Calu3 (cell line): ENCODE measurements around the gene MCUB. TPM values are rescaled to one million over a fixed set of nuclear protein-coding genes. Genes with fewer than 3 reads are reported as not detected.
"Not testable (repeated sequence)": the region's sequence is repeated elsewhere in the genome, so short reads cannot be mapped to it uniquely, and the experiment has no call there.

ENCODE experiments used
- BruUV-seq: library from RNA; stranded (reverse); fragments of 400-500 nt; replicated peaks from 2 replicates; lab custom pipeline; 2021; lab: Mats Ljungman, UMichigan
- CTCF ChIA-PET: fragments of 300-600 bp; sonication (Branson Sonifier 250); formaldehyde crosslinking; loops from one replicate; lab custom pipeline; 2022; ENCODE audit warnings: antibody characterized with exemption; lab: Charles Lee
- DNase-seq: peaks from one replicate; pipeline ENCODE4 v3.0.0; 2022
- H3K27ac Mint-ChIP-seq: one replicate; pipeline ENCODE4 v1.8.0; 2022; ENCODE audit warnings: mixed read lengths; ENCODE audit not compliant: unreplicated experiment
- H3K27me3 Mint-ChIP-seq: one replicate; pipeline ENCODE4 v1.8.0; 2022; ENCODE audit warnings: mixed read lengths; ENCODE audit not compliant: unreplicated experiment
- H3K36me3 Mint-ChIP-seq: one replicate; pipeline ENCODE4 v1.8.0; 2022; ENCODE audit warnings: mild to moderate bottlenecking, moderate library complexity, mixed read lengths; ENCODE audit not compliant: insufficient read depth, unreplicated experiment
- H3K4me1 Mint-ChIP-seq: one replicate; pipeline ENCODE4 v1.8.0; 2022; ENCODE audit warnings: mild to moderate bottlenecking, low read depth, mixed read lengths; ENCODE audit not compliant: unreplicated experiment
- H3K4me3 Mint-ChIP-seq: one replicate; pipeline ENCODE4 v1.8.0; 2022; ENCODE audit warnings: mild to moderate bottlenecking, low read depth, moderate library complexity, mixed read lengths; ENCODE audit not compliant: unreplicated experiment
- H3K9me3 Mint-ChIP-seq: one replicate; pipeline ENCODE4 v1.8.0; 2022; ENCODE audit warnings: low read depth, mixed read lengths; ENCODE audit not compliant: unreplicated experiment
- intact Hi-C: fragments of 100-400 bp; cut with micrococcal nuclease; formaldehyde crosslinking; loops from one replicate; pipeline ENCODE4 v1.10.0; 2022; ENCODE audit not compliant: unreplicated experiment
- total RNA-seq: library from RNA; stranded (reverse); gene quantifications from 2 replicates; pipeline ENCODE4 v1.2.3, GENCODE V29; 2022
- TF ChIP-seq, protein P1 (sequence below): fragments of 200-600 bp; IDR thresholded peaks from one replicate; pipeline ENCODE4 v1.8.0; 2022; ENCODE audit warnings: antibody characterized with exemption; ENCODE audit not compliant: unreplicated experiment

The MCUB gene
- total RNA-seq, 1 experiment from 2014 or later: 11.8 TPM

DNA sequence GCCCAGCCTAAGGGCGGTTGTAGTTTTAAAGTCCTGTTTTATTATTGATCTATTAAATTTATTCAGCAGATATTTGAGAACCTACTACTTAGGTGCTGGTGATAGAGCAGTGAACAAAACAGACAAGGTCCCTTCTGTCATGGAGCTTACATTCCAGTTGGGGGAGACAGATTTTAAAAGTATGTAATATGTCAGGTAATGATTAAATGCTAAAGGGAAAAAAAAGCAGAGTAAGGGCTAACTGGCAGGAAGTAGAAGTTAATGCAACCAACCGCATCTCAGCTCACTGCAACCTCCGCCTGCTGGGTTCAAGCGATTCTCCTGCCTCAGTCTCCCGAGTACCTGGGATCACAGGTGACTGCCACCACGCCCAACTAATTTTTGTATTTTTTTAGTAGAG is 7.8 kb upstream of the MCUB start:
- intact Hi-C loops: no loop called here
- no TSS peak for BruUV-seq
- Mint-ChIP-seq H3K9me3 (no peaks in the 10 kb centered on the region), H3K4me1 (no peaks in the 10 kb centered on the region), H3K4me3 (no peak overlapping the region), H3K27me3 (no peaks in the 10 kb centered on the region), H3K27ac (no peak overlapping the region), H3K36me3 (no peaks in the 10 kb centered on the region)
- CTCF ChIA-PET: no interaction called here
- DNase-seq: no peak
- TF ChIP-seq, protein P1, sequence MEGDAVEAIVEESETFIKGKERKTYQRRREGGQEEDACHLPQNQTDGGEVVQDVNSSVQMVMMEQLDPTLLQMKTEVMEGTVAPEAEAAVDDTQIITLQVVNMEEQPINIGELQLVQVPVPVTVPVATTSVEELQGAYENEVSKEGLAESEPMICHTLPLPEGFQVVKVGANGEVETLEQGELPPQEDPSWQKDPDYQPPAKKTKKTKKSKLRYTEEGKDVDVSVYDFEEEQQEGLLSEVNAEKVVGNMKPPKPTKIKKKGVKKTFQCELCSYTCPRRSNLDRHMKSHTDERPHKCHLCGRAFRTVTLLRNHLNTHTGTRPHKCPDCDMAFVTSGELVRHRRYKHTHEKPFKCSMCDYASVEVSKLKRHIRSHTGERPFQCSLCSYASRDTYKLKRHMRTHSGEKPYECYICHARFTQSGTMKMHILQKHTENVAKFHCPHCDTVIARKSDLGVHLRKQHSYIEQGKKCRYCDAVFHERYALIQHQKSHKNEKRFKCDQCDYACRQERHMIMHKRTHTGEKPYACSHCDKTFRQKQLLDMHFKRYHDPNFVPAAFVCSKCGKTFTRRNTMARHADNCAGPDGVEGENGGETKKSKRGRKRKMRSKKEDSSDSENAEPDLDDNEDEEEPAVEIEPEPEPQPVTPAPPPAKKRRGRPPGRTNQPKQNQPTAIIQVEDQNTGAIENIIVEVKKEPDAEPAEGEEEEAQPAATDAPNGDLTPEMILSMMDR: no peak

DNA sequence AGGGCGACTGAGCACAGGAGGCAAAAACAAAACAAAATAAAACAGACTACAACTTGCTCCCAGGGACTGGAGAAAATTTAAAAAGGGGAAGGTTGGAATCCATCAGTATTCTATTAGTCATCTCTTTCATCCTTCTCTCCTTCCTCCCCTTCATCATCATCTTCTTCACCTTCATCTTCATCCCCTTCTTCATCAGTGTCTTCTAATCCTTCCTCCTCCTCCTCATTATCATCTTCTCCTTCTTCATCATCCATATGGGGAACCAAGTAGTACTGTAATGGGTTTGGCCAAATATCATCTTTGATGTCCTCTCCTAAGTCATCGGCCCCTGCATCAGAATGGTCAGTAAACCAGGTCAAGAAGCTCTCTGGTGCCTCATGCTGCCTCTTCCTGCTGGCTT is 6.9 kb upstream of the MCUB start:
- no peak for DNase-seq
- no peaks in the 10 kb centered on the region for H3K4me1 Mint-ChIP-seq
- TF ChIP-seq, protein P1: no peak
- H3K9me3 Mint-ChIP-seq: no peaks in the 10 kb centered on the region
- CTCF ChIA-PET: no interaction called here
- H3K36me3 Mint-ChIP-seq: no peaks in the 10 kb centered on the region
- H3K27me3 Mint-ChIP-seq: no peaks in the 10 kb centered on the region
- no peak overlapping the region for H3K27ac Mint-ChIP-seq
- BruUV-seq: no TSS peak
- intact Hi-C loops: no loop called here
- no peak overlapping the region for H3K4me3 Mint-ChIP-seq

DNA sequence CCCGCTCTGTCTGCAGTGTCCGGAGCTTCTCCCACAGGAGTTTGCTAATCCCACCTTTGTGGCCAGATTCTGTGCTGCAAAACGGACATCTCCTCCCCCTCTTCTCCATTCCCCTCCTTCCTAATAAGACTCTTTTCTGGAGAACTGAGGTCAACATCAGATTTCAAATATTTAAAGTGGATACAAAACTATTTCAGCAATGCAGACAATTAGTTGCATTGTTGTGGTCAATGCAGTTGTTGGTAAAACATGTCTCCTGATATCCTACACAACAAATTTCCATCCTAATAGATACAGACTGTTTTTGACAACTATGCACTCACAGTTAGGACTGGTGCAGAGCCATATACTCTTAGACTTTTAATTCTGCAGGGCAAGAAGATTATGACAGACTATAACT is 5.1 kb upstream of the MCUB start:
- H3K4me3 Mint-ChIP-seq: no peak overlapping the region
- TF ChIP-seq, protein P1: no peak

DNA sequence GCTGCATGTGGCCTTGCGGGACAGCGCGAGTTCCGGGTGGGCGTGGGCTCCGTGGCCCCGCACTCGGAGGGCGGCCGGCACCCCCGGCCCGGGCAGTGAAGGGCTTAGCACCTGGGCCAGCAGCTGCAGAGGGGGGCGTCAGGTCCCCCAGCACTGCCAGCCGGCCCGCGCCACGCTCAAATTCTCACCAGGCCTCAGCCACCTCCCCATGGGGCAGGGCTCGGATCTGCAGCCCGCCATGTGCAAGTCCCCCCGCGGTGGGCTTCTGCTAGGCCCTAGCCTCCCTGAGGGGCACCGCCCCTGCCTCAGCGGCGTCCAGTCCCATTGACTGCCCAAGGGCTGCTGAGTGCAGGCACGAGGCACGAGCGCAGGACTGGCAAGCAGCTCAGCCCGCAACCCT is 2.6 kb upstream of the MCUB start:
- no peaks in the 10 kb centered on the region for H3K9me3 Mint-ChIP-seq
- no peak for DNase-seq
- CTCF ChIA-PET: no interaction called here
- H3K27ac Mint-ChIP-seq: no peak overlapping the region
- H3K4me3 Mint-ChIP-seq: no peak overlapping the region
- TF ChIP-seq, protein P1: no peak
- peaks cover 15% of the 10 kb centered on the region for H3K36me3 Mint-ChIP-seq
- peaks cover 10% of the 10 kb centered on the region for H3K4me1 Mint-ChIP-seq
- BruUV-seq: no TSS peak
- H3K27me3 Mint-ChIP-seq: no peaks in the 10 kb centered on the region
- intact Hi-C loops: no loop called here

More for the DNA sequence above, 5.1 kb upstream of the MCUB start:
- Mint-ChIP-seq H3K27me3 (no peaks in the 10 kb centered on the region), H3K4me1 (no peaks in the 10 kb centered on the region), H3K36me3 (peaks cover 4% of the 10 kb centered on the region), H3K9me3 (no peaks in the 10 kb centered on the region), H3K27ac (no peak overlapping the region)
- no peak for DNase-seq
- intact Hi-C loops: loop anchor here (1.0 kb wide), 1 partner anchor 20 kb away; no protein-coding TSS in a partner anchor
- CTCF ChIA-PET: no interaction called here
- BruUV-seq: no TSS peak

DNA sequence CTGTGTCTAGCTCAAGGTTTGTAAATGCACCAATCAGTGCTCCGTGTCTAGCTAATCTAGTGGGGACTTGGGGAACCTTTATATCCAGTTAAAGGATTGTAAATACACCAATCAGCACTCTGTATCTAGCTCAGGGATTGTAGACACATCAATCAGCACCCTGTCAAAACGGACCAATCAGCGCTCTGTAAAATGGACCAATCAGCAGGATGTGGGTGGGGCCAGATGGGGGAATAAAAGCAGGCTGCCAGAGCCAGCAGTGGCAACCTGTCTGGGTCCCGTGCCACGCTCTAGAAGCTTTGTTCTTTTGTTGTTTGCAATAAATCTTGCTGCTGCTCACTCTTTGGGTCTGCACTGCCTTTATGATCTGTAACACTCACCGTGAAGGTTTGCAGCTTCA is 2.0 kb upstream of the MCUB start:
- peaks cover 15% of the 10 kb centered on the region for H3K36me3 Mint-ChIP-seq
- intact Hi-C loops, CTCF ChIA-PET, H3K9me3 Mint-ChIP-seq, H3K27me3 Mint-ChIP-seq, DNase-seq, H3K4me3 Mint-ChIP-seq, BruUV-seq, H3K27ac Mint-ChIP-seq, H3K4me1 Mint-ChIP-seq: not testable (repeated sequence)
